Ramos (cell line): ENCODE results near the gene PLEKHA8.

Source experiments
- in situ Hi-C: fragments of 300-500 bp; cut with MboI; formaldehyde crosslinking; loops from one replicate; pipeline ENCODE4 v1.14.3; 2022; ENCODE audit warnings: low sequenced_read_pairs; ENCODE audit not compliant: unreplicated experiment

The PLEKHA8 gene

GRCh38 chr7:30028216-30028748, at the start of gene PLEKHA8:
Gene PLEKHA8, plus strand, starts transcription at chr7:30028412. Its CDS starts 351 bp downstream, at chr7:30028763.
- in situ Hi-C loops: no loop called here

- in situ Hi-C loops: no loop called here
These were observed 48.1 kb upstream of the PLEKHA8 start for GRCh38 chr7:29980151-29980550.

- in situ Hi-C loops: no loop called here
These were observed 41.1 kb upstream of the PLEKHA8 start for GRCh38 chr7:29987083-29987482.

GRCh38 chr7:29987811-29988317, 40.3 kb upstream of the PLEKHA8 start:
- in situ Hi-C loops: no loop called here

GRCh38 chr7:29988424-29989256, 39.6 kb upstream of the PLEKHA8 start:
- in situ Hi-C loops: no loop called here

- in situ Hi-C loops: no loop called here
These were observed 38.8 kb upstream of the PLEKHA8 start, which contains the start of gene SCRN1 for GRCh38 chr7:29989257-29989995. Gene SCRN1, minus strand, starts transcription at chr7:29989801. Its CDS starts 20,734 bp downstream, at chr7:29969067.

- in situ Hi-C loops: no loop called here
These were observed 37.3 kb upstream of the PLEKHA8 start for GRCh38 chr7:29990931-29991330.

GRCh38 chr7:29991937-29992336, 36.3 kb upstream of the PLEKHA8 start:
- in situ Hi-C loops: no loop called here

- in situ Hi-C loops: no loop called here
These were observed 35.1 kb upstream of the PLEKHA8 start for GRCh38 chr7:29993140-29993539.

GRCh38 chr7:29995652-29996051, 32.6 kb upstream of the PLEKHA8 start:
- in situ Hi-C loops: no loop called here

GRCh38 chr7:29996321-29996720, 31.9 kb upstream of the PLEKHA8 start:
- in situ Hi-C loops: no loop called here

GRCh38 chr7:29998489-29998888, 29.7 kb upstream of the PLEKHA8 start:
- in situ Hi-C loops: no loop called here

- in situ Hi-C loops: no loop called here
These were observed 26.2 kb upstream of the PLEKHA8 start for GRCh38 chr7:30001998-30002397.

GRCh38 chr7:30003098-30003497, 25.1 kb upstream of the PLEKHA8 start:
- in situ Hi-C loops: no loop called here

GRCh38 chr7:30005464-30005863, 22.7 kb upstream of the PLEKHA8 start:
- in situ Hi-C loops: no loop called here

GRCh38 chr7:30010021-30010420, 18.2 kb upstream of the PLEKHA8 start:
- in situ Hi-C loops: no loop called here

- in situ Hi-C loops: no loop called here
These were observed 15.5 kb upstream of the PLEKHA8 start for GRCh38 chr7:30012757-30013156.

- in situ Hi-C loops: no loop called here
These were observed 9.8 kb upstream of the PLEKHA8 start for GRCh38 chr7:30018451-30018850.

- in situ Hi-C loops: no loop called here
These were observed 8.8 kb upstream of the PLEKHA8 start for GRCh38 chr7:30019387-30019786.

- in situ Hi-C loops: no loop called here
These were observed 8.3 kb upstream of the PLEKHA8 start for GRCh38 chr7:30019960-30020359.

- in situ Hi-C loops: no loop called here
These were observed 7.7 kb upstream of the PLEKHA8 start for GRCh38 chr7:30020535-30020934.
